ENCODE measurements around the gene POGZ.

GRCh38 chr1:151377150-151377884, 82.0 kb downstream of the POGZ start:
- TF ChIP-seq CTCF (IDR thresholded peaks at IDR 0.05), result no peak
- no peak for TF ChIP-seq POLR2A (IDR thresholded peaks at IDR 0.05)
- no peak for TF ChIP-seq EP300 (IDR thresholded peaks at IDR 0.05; ENCODE audit: low read depth)
